Neuronal stem cell (in vitro differentiated cells): ENCODE results near the gene PEX14. TPM values are rescaled to one million over a fixed set of nuclear protein-coding genes. Genes with fewer than 3 reads are reported as not detected.

Experiments used
- DNase-seq: peaks from one replicate; pipeline ENCODE4 v3.0.0-alpha.2; 2013; ENCODE audit warnings: low spot score
- H2AFZ ChIP-seq: one replicate; pipeline ENCODE4 v1.6.1; 2013; ENCODE audit warnings: mild to moderate bottlenecking, low read length, inconsistent platforms
- H2AK5ac ChIP-seq: 2 replicates; pipeline ENCODE4 v1.6.1; 2013; ENCODE audit warnings: low read depth, mild to moderate bottlenecking, inconsistent platforms, low read length, moderate library complexity, mixed read lengths
- H2BK120ac ChIP-seq: 2 replicates; pipeline ENCODE4 v1.6.1; 2013; ENCODE audit warnings: low read depth, mild to moderate bottlenecking, inconsistent platforms, low read length, moderate library complexity, mixed read lengths
- H2BK12ac ChIP-seq: one replicate; pipeline ENCODE4 v1.6.1; 2013; ENCODE audit warnings: low read length, inconsistent platforms
- H2BK15ac ChIP-seq: 2 replicates; pipeline ENCODE4 v1.6.1; 2013; ENCODE audit warnings: mild to moderate bottlenecking, low read length, inconsistent platforms, mixed read lengths
- H2BK5ac ChIP-seq: one replicate; pipeline ENCODE4 v1.6.1; 2013; ENCODE audit warnings: inconsistent platforms, mild to moderate bottlenecking, low read length, moderate library complexity
- H3K14ac ChIP-seq: one replicate; pipeline ENCODE4 v1.6.1; 2013; ENCODE audit warnings: low read length, inconsistent platforms
- H3K18ac ChIP-seq: 2 replicates; pipeline ENCODE4 v1.6.1; 2013; ENCODE audit warnings: low read length, inconsistent platforms
- H3K23ac ChIP-seq: 2 replicates; pipeline ENCODE4 v1.6.1; 2013; ENCODE audit warnings: low read depth, mild to moderate bottlenecking, mixed read lengths, low read length, inconsistent platforms; ENCODE audit not compliant: poor library complexity
- H3K27ac ChIP-seq: replicated peaks from 3 replicates; pipeline ENCODE4 v1.5.1; 2013; ENCODE audit warnings: low read length, inconsistent platforms
- H3K27me3 ChIP-seq, 3 experiments: 2 replicates each; pipeline ENCODE4 v1.6.1; 2013; ENCODE audit warnings: low read length in 3 of 3, mild to moderate bottlenecking in 2 of 3, inconsistent platforms in 1 of 3, low read depth in 1 of 3, mixed read lengths in 1 of 3, moderate library complexity in 1 of 3; ENCODE audit not compliant: control insufficient read depth in 3 of 3, insufficient read depth in 3 of 3
- H3K36me3 ChIP-seq, 2 donors: replicated peaks in 1 of 2; 2 replicates each; pipeline ENCODE4 v1.6.1; 2013; ENCODE audit warnings: low read length in 2 of 2; ENCODE audit not compliant: control insufficient read depth in 2 of 2, insufficient read depth in 2 of 2
- H3K4ac ChIP-seq: 2 replicates; pipeline ENCODE4 v1.6.1; 2013; ENCODE audit warnings: inconsistent platforms, mild to moderate bottlenecking, low read length, moderate library complexity
- H3K4me1 ChIP-seq, 2 donors: 1 replicate in 1 of 2; 2 replicates in 1 of 2; pipeline ENCODE4 v1.6.1; 2013; ENCODE audit warnings: low read length in 2 of 2, low read depth in 1 of 2; ENCODE audit not compliant: control insufficient read depth in 2 of 2, insufficient read depth in 1 of 2
- H3K4me2 ChIP-seq: one replicate; pipeline ENCODE4 v1.6.1; 2013; ENCODE audit warnings: mild to moderate bottlenecking, low read length, inconsistent platforms; ENCODE audit not compliant: insufficient read depth, poor library complexity, severe bottlenecking
- H3K4me3 ChIP-seq, 2 donors: 2 replicates each; pipeline ENCODE4 v1.5.1; 2013; ENCODE audit warnings: low read length in 2 of 2, mild to moderate bottlenecking in 2 of 2, inconsistent platforms in 1 of 2, moderate library complexity in 1 of 2
- H3K79me1 ChIP-seq: one replicate; pipeline ENCODE4 v1.6.1; 2013; ENCODE audit warnings: low read depth, mild to moderate bottlenecking, inconsistent platforms, low read length, moderate library complexity
- H3K9ac ChIP-seq: one replicate; pipeline ENCODE4 v1.6.1; 2013; ENCODE audit warnings: mild to moderate bottlenecking, low read depth, low read length, inconsistent platforms; ENCODE audit not compliant: poor library complexity
- H3K9me3 ChIP-seq, 2 donors: replicated peaks in 1 of 2; 2 replicates each; pipeline versions ENCODE3 to v1.6.1; 2013; ENCODE audit warnings: low read length in 2 of 2, mild to moderate bottlenecking in 2 of 2, inconsistent platforms in 1 of 2, low read depth in 1 of 2, mixed read lengths in 1 of 2, moderate library complexity in 1 of 2; ENCODE audit not compliant: control insufficient read depth in 2 of 2, insufficient read depth in 1 of 2
- H4K8ac ChIP-seq: one replicate; pipeline ENCODE4 v1.6.1; 2013; ENCODE audit warnings: low read depth, mild to moderate bottlenecking, inconsistent platforms, low read length, moderate library complexity
- H4K91ac ChIP-seq: one replicate; pipeline ENCODE4 v1.6.1; 2013; ENCODE audit warnings: low read length, low read depth, mild to moderate bottlenecking, inconsistent platforms; ENCODE audit not compliant: poor library complexity
- WGBS, 2 donors: extraction: QIAGEN DNeasy Blood & Tissue Kit; methylation state at CpG; one replicate each; pipeline ENCODE4 v1.1.7; 2013; ENCODE audit warnings: missing lambda C conversion rate in 2 of 2, mixed read lengths in 1 of 2; ENCODE audit not compliant: insufficient read length in 2 of 2, insufficient replicate concordance in 1 of 2; ENCODE audit errors: extremely low coverage in 2 of 2; 5-methylcytosine and 5-hydroxymethylcytosine counted together
- small RNA-seq: library from polyadenylated mRNA; stranded (forward); fragments of <200 nt; extraction: miRNeasy Mini kit (QIAGEN cat#:217004); gene quantifications from one replicate; pipeline ENCODE3, GENCODE V24; 2013; ENCODE audit not compliant: insufficient read depth

The PEX14 gene

DNA sequence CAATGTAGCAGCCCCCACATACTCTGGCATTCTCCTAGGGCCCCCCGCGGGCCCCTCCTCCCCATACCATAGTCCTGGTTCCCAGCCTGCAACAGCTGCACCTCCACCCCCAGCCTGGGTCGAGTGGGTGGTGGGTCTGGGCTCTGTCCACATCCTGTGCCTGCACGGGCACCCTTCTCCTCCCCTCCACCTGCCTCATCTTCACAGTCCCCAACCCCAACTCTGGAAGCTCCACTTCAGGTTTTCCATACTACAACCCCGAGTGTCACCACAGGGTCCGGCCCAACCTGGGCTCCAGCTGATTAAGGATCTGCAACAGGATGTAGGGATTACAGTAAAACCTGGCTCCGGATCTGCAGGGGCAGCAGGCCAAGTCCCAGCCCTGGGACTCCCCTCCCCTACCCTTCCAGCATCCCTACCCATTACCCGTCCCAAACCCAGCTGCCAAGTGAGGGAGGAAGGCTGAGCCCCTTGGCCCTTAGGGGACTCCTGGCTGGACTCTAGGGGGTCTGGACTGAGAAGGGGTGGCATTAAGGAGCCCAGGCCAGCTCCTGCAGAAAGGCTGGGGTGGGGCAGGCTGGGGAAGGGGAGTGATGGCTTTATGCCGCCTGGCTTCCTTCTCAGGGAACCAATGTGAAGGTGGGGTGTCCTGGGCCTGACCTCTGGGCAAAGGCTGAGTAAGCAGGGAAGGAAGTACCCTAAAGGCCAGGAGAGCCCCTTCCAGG, 204.9 kb downstream of the PEX14 start:
- Histone ChIP-seq H3K23ac (no peak overlapping the region), H3K36me3 (no peaks in the 10 kb centered on the region), H2BK5ac (peak overlapping the region; percentile 85), H3K4ac (no peak overlapping the region), H3K4me2 (no peak overlapping the region), H2AFZ (no peak overlapping the region), H2BK120ac (peak overlapping the region; percentile 39), H3K27ac (no peak overlapping the region), H3K79me1 (peaks cover 2% of the 10 kb centered on the region), H3K14ac (no peak overlapping the region), H3K9me3 (no peaks in the 10 kb centered on the region), H2BK12ac (no peak overlapping the region), H3K18ac (peak overlapping the region; percentile 85), H4K91ac (no peak overlapping the region), H3K4me3 (no peak overlapping the region), H3K4me1 (peaks cover 55 to 61% of the 10 kb centered on the region in 2 donors), H2BK15ac (peak overlapping the region; percentile 95), H2AK5ac (peak overlapping the region; percentile 92), H4K8ac (no peak overlapping the region), H3K9ac (peak overlapping the region; percentile 72), H3K27me3 (no peaks in the 10 kb centered on the region)
- WGBS, 2 donors = no CpG with 5 or more reads among the region's 9 CpGs
- peak; percentile 82 for DNase-seq

Small RNA genes within 50 kb of the gene (small RNA-seq; reads per million reads assigned to genes)
- gene RN7SL614P = not detected
